Left lung (tissue), 10 donors: Measurements from ENCODE around the gene TMEM9B. TPM values are rescaled to one million over a fixed set of nuclear protein-coding genes. Genes with fewer than 3 reads are reported as not detected.

Experiments
- ATAC-seq: fragments of 200-7000 bp; cut with Tn5 transposase; one replicate; pipeline ENCODE4 v1.9.1; 2020; ENCODE audit warnings: moderate library complexity
- DNase-seq, 4 donors: peaks; one replicate each; pipeline ENCODE4 v3.0.0-alpha.2; 2013 to 2020
- H3K27ac ChIP-seq, 2 donors: fragments of 200-600 bp; sonication (generic) in 1 of 2; one replicate each; pipeline versions ENCODE4 v1.5.0 to v1.8.0; 2020 to 2021
- H3K27me3 ChIP-seq, 2 donors: fragments of 200-600 bp; sonication (generic) in 1 of 2; one replicate each; pipeline versions ENCODE4 v1.5.0 to v1.8.0; 2020 to 2021
- H3K36me3 ChIP-seq, 2 donors: fragments of 200-600 bp; sonication (generic) in 1 of 2; one replicate each; pipeline versions ENCODE4 v1.5.0 to v1.8.0; 2020 to 2021
- H3K4me1 ChIP-seq, 2 donors: fragments of 200-600 bp; one replicate each; pipeline ENCODE4 v1.8.0; 2021
- H3K4me3 ChIP-seq, 2 donors: fragments of 200-600 bp; sonication (generic) in 1 of 2; one replicate each; pipeline versions ENCODE4 v1.5.0 to v1.8.0; 2020 to 2021; ENCODE audit warnings: mild to moderate bottlenecking in 1 of 2
- H3K9me3 ChIP-seq, 2 donors: fragments of 200-600 bp; sonication (generic) in 1 of 2; one replicate each; pipeline versions ENCODE4 v1.5.0 to v1.8.0; 2020 to 2021
- intact Hi-C, 2 donors: fragments of 100-400 bp; cut with DNase I; formaldehyde crosslinking; loops; one replicate each; pipeline versions ENCODE4 v1.11.2 to v1.14.2; 2022
- polyA plus RNA-seq, 6 donors: library from polyadenylated mRNA; unstranded; fragments of 120-200 nt; gene quantifications; one replicate each; pipeline ENCODE4 v1.2.1, GENCODE V29; 2013; ENCODE audit not compliant: insufficient read length in 6 of 6
- total RNA-seq, 2 donors: library from RNA; stranded (reverse); fragmentation: NEBNext Ultra II Directional; extraction: Animal tissue kit (Norgen Biotek cat#: 25700); gene quantifications; one replicate each; pipeline ENCODE4 v1.2.1, GENCODE V29; 2021
- TF ChIP-seq, protein P1 (sequence below), 2 donors: fragments of 200-600 bp; sonication (generic) in 1 of 2; IDR thresholded peaks; one replicate each; pipeline versions ENCODE4 v1.5.0 to v1.8.0; 2021; ENCODE audit warnings: antibody characterized with exemption in 2 of 2
- donor health status: DM: no; HTN: yes; CAD: no.
- donor health status: DM: no; HTN: no; CAD: no.

TMEM9B gene
- total and polyA plus RNA-seq, 8 donors: 43.4 to 61.7 (median 50.2) TPM

DNA sequence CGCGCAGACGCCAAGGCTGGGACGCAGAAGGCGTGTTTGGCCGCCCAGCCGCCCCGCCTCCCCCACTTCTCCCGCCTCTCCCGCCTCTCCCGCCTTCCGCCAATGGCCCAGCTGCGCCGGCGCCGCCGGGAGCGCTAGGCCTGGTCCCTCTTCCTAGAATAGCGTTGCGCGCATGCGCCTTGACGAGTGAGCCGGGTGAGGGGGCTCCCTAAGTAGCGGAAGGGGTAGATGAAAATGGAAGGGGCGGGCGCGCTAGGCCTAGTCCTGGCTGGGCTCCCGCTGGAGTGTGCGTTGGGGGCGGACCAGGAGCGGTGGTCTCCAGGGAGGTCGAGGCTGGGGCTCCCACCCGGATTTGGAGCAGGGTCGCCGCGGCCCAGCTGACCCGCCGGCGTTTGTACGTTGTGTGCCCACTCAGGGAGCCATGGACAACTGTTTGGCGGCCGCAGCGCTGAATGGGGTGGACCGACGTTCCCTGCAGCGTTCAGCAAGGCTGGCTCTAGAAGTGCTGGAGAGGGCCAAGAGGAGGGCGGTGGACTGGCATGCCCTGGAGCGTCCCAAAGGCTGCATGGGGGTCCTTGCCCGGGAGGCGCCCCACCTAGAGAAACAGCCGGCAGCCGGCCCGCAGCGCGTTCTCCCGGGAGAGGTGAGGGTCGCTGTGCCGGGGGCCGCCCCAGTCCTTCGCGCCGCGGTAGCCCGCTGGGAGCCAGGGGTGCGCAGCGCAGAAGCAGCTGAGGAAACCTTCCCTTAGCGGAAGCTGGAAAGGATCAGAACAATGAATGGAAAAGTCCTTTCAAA, 53.0 kb downstream of the TMEM9B start, which contains the start of gene AKIP1:
TSS of gene AKIP1 (plus strand) at position 161 of the 795 bp plus-strand sequence. CDS start at position 422, 261 bp downstream.
- peak within 1 kb of the TSS; percentile 55 to 86 for H3K4me3 ChIP-seq
- no peaks in the 10 kb centered on the region for H3K27me3 ChIP-seq
- DNase-seq: peak; percentile 96 to 99 (median 98)
- intact Hi-C loops: no loop called here
- peak; percentile 96 for ATAC-seq
- peak within 1 kb of the TSS; percentile 81 to 86 for H3K27ac ChIP-seq
- no peaks in the 10 kb centered on the region for H3K9me3 ChIP-seq
- peaks cover 0 to 7% of the 10 kb centered on the region in 2 donors for H3K36me3 ChIP-seq
- H3K4me1 ChIP-seq: peaks cover 17 to 35% of the 10 kb centered on the region in 2 donors
- TF ChIP-seq, protein P1, sequence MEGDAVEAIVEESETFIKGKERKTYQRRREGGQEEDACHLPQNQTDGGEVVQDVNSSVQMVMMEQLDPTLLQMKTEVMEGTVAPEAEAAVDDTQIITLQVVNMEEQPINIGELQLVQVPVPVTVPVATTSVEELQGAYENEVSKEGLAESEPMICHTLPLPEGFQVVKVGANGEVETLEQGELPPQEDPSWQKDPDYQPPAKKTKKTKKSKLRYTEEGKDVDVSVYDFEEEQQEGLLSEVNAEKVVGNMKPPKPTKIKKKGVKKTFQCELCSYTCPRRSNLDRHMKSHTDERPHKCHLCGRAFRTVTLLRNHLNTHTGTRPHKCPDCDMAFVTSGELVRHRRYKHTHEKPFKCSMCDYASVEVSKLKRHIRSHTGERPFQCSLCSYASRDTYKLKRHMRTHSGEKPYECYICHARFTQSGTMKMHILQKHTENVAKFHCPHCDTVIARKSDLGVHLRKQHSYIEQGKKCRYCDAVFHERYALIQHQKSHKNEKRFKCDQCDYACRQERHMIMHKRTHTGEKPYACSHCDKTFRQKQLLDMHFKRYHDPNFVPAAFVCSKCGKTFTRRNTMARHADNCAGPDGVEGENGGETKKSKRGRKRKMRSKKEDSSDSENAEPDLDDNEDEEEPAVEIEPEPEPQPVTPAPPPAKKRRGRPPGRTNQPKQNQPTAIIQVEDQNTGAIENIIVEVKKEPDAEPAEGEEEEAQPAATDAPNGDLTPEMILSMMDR (IDR thresholded peaks at IDR 0.05): no peak

GRCh38 chr11:8910649-8911026, 53.6 kb downstream of the TMEM9B start:
- H3K9me3 ChIP-seq: no peaks in the 10 kb centered on the region
- H3K4me1 ChIP-seq: peaks cover 17 to 35% of the 10 kb centered on the region in 2 donors
- peak overlapping the region; percentile 81 to 86 for H3K27ac ChIP-seq
- intact Hi-C loops: no loop called here
- H3K27me3 ChIP-seq: no peaks in the 10 kb centered on the region
- peaks cover 0 to 4% of the 10 kb centered on the region in 2 donors for H3K36me3 ChIP-seq
- TF ChIP-seq, protein P1 (IDR thresholded peaks at IDR 0.05): no peak
- DNase-seq (no peak), ATAC-seq (peak; percentile 4)
- H3K4me3 ChIP-seq: peak overlapping the region; percentile 55 to 86

- no peak overlapping the region for H3K27ac ChIP-seq
- ATAC-seq (no peak), DNase-seq (no peak)
- H3K36me3 ChIP-seq: no peaks in the 10 kb centered on the region
- intact Hi-C loops: no loop called here
- TF ChIP-seq, protein P1 (IDR thresholded peaks at IDR 0.05): no peak
- no peaks in the 10 kb centered on the region for H3K27me3 ChIP-seq
- H3K4me1 ChIP-seq: peaks cover 4 to 16% of the 10 kb centered on the region in 2 donors
- no peak overlapping the region for H3K4me3 ChIP-seq
- no peaks in the 10 kb centered on the region for H3K9me3 ChIP-seq
Observed at GRCh38 chr11:8908099-8908498, 56.1 kb downstream of the TMEM9B start.

DNA sequence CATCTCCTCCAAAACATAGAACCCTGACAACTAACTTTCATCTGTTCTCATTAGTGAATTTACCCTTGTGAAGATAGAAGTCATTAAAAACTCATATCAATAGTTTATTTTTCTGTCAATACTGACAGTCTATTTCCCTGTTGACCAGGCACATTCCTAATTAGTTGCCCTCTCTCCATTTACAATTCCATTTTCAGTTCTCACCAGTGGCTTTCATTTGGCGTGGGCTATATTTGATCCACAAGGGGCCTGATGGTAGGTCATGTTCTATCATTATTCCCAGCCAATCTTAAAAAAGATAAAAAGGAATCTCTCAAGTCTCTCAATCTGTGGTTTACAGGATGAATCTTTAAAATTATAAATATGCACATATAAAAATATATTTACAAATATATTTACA, 57.1 kb downstream of the TMEM9B start:
- H3K9me3 ChIP-seq: no peaks in the 10 kb centered on the region
- H3K4me1 ChIP-seq: peaks cover under 1 to 10% of the 10 kb centered on the region in 2 donors
- no peak overlapping the region for H3K27ac ChIP-seq
- intact Hi-C loops: no loop called here
- ATAC-seq: no peak
- H3K36me3 ChIP-seq: no peaks in the 10 kb centered on the region
- no peak overlapping the region for H3K4me3 ChIP-seq
- H3K27me3 ChIP-seq: no peaks in the 10 kb centered on the region
- TF ChIP-seq, protein P1 (IDR thresholded peaks at IDR 0.05): no peak
- DNase-seq: no peak

DNA sequence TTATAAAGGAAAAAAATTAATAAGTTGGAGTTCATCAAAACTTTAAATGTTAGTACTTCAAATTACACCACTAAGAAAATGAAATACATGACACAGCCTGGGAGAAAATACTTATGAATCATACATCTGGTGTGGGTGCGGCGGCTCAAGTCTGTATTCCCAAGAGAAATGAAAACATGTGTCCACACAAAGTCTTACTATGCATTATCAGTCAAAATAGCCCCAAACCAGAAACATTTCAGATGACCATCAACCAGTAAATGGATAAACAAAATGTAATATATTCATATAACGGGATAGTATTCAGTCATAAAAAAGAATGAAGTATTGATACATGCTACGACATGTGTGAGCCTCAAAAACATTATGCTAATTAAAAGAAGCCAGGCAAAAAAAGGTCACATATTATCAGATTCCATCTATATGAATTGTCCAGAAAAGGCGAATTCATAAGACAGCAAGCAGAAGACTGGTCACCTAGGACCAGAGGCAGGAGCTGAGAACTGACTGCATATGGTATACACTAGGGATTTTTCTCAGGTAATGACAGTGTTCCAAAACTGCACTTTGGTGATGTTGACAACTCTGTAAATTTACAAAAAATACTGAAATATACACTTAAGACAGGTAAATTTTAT, 58.6 kb downstream of the TMEM9B start:
- Histone ChIP-seq H3K27me3 (no peaks in the 10 kb centered on the region), H3K4me1 (peaks cover 0 to 4% of the 10 kb centered on the region in 2 donors), H3K27ac (no peak overlapping the region), H3K9me3 (peaks cover 0 to under 1% of the 10 kb centered on the region in 2 donors), H3K36me3 (no peaks in the 10 kb centered on the region), H3K4me3 (no peak overlapping the region)
- intact Hi-C loops: no loop called here
- no peak for DNase-seq
- TF ChIP-seq, protein P1 (IDR thresholded peaks at IDR 0.05): no peak
- no peak for ATAC-seq
